Loucy (cell line): ENCODE data around the gene BACH2.

Experiments used
- H2AFZ ChIP-seq: fragments of 200-600 bp; sonication (generic); 2 replicates; pipeline ENCODE4 v1.6.0; 2016; ENCODE audit warnings: antibody characterized with exemption, mild to moderate bottlenecking, low read length, moderate library complexity
- H3F3A ChIP-seq: fragments of 200-600 bp; 2 replicates; pipeline ENCODE4 v1.6.0; 2016; ENCODE audit warnings: antibody characterized with exemption, low read depth, mild to moderate bottlenecking
- H3K27me3 ChIP-seq: fragments of 200-600 bp; sonication (generic); 2 replicates; pipeline ENCODE4 v1.6.1; 2014; ENCODE audit warnings: low read length, mild to moderate bottlenecking; ENCODE audit not compliant: insufficient read depth, poor library complexity, severe bottlenecking
- H3K36me3 ChIP-seq: fragments of 200-600 bp; sonication (generic); 2 replicates; pipeline ENCODE4 v1.6.1; 2016; ENCODE audit warnings: low read length; ENCODE audit not compliant: insufficient read depth
- H3K4me1 ChIP-seq: fragments of 200-600 bp; sonication (generic); 2 replicates; pipeline ENCODE4 v1.5.1; 2014; ENCODE audit warnings: low read length, mild to moderate bottlenecking; ENCODE audit not compliant: insufficient read depth, poor library complexity, severe bottlenecking
- H3K4me2 ChIP-seq: fragments of 200-600 bp; sonication (generic); 2 replicates; pipeline ENCODE4 v1.6.0; 2014; ENCODE audit warnings: antibody characterized with exemption, low read length, low read depth, mild to moderate bottlenecking; ENCODE audit not compliant: poor library complexity, severe bottlenecking
- H3K4me3 ChIP-seq: fragments of 200-600 bp; sonication (generic); 2 replicates; pipeline ENCODE4 v1.5.1; 2014; ENCODE audit warnings: low read length, mild to moderate bottlenecking, mixed read lengths; ENCODE audit not compliant: poor library complexity, severe bottlenecking
- H3K79me2 ChIP-seq: fragments of 200-600 bp; sonication (generic); 2 replicates; pipeline ENCODE4 v1.6.1; 2014; ENCODE audit warnings: low read length; ENCODE audit not compliant: insufficient read depth
- H3K9ac ChIP-seq: fragments of 200-600 bp; sonication (generic); 2 replicates; pipeline ENCODE4 v1.6.0; 2014; ENCODE audit warnings: mild to moderate bottlenecking, low read depth, low read length, moderate library complexity; ENCODE audit not compliant: poor library complexity, severe bottlenecking
- H3K9me2 ChIP-seq: fragments of 200-600 bp; sonication (generic); replicated peaks from 2 replicates; pipeline ENCODE4 v1.6.1; 2016; ENCODE audit warnings: low read depth, low read length, mixed read lengths
- H3K9me3 ChIP-seq: fragments of 200-600 bp; sonication (generic); 2 replicates; pipeline ENCODE4 v1.6.1; 2014; ENCODE audit warnings: mild to moderate bottlenecking, antibody characterized with exemption, low read length, low read depth; ENCODE audit not compliant: insufficient read depth
- H4K20me1 ChIP-seq: fragments of 200-600 bp; sonication (generic); 2 replicates; pipeline ENCODE4 v1.6.0; 2014; ENCODE audit warnings: antibody characterized with exemption, low read length, mild to moderate bottlenecking; ENCODE audit not compliant: insufficient read depth, poor library complexity, severe bottlenecking
- CTCF ChIP-seq: fragments of 200-600 bp; sonication (generic); conservative IDR thresholded peaks from 2 replicates; pipeline ENCODE4 v1.5.1; 2014; ENCODE audit warnings: mild to moderate bottlenecking, antibody characterized with exemption, low read length
- EZH2phosphoT487 ChIP-seq: fragments of 200-600 bp; IDR thresholded peaks from 2 replicates; pipeline ENCODE4 v1.6.1; 2018; ENCODE audit warnings: antibody characterized with exemption, mild to moderate bottlenecking, moderate library complexity, borderline replicate concordance

The BACH2 gene

DNA sequence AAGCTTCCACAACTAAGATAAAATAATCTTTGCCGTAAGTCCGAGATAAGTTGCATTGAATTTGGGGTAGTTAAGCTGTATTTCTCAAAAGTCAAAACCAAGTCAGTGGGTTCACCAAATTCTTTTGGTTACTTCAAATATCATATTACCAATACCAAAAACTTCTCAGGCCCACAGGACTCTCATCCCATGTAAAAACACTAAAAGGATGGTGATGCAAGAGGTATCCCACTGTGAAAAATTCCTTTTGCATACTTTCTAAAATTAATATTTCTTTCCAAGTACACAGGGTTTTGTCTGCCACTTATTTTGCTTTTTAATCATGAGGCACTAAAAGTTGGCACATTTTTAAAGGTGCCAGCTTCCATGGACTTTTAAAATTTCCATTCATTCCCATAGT lies 251.1 kb downstream of the BACH2 start:
- Histone ChIP-seq H3K27me3 (no peaks in the 10 kb centered on the region), H3K4me2 (peak overlapping the region; percentile 64), H3K36me3 (no peaks in the 10 kb centered on the region), H4K20me1 (no peaks in the 10 kb centered on the region), H3K9me2 (no peaks in the 10 kb centered on the region), H3K79me2 (0 out of 2 replicates have a peak, but pooled peaks cover 3% of the 10 kb centered on the region), H3F3A (no peaks in the 10 kb centered on the region), H2AFZ (no peak overlapping the region), H3K4me1 (peaks cover 52% of the 10 kb centered on the region), H3K9me3 (no peaks in the 10 kb centered on the region), H3K4me3 (peak overlapping the region; percentile 13), H3K9ac (no peak overlapping the region)
- TF ChIP-seq EZH2phosphoT487 (no peak), CTCF (no peak)

- no peaks in the 10 kb centered on the region for H4K20me1 ChIP-seq
- no peak for TF ChIP-seq EZH2phosphoT487
- no peak for TF ChIP-seq CTCF
- H3K36me3 ChIP-seq, result no peaks in the 10 kb centered on the region
- H3K27me3 ChIP-seq, result no peaks in the 10 kb centered on the region
- no peaks in the 10 kb centered on the region for H3K9me2 ChIP-seq
- H3K4me2 ChIP-seq, result peak overlapping the region; percentile 64
- H3K9me3 ChIP-seq, result no peaks in the 10 kb centered on the region
- peaks cover 52% of the 10 kb centered on the region for H3K4me1 ChIP-seq
- 0 out of 2 replicates have a peak, but pooled peaks cover 3% of the 10 kb centered on the region for H3K79me2 ChIP-seq
- H2AFZ ChIP-seq, result no peak overlapping the region
- no peaks in the 10 kb centered on the region for H3F3A ChIP-seq
- H3K4me3 ChIP-seq, result peak overlapping the region; percentile 34
- no peak overlapping the region for H3K9ac ChIP-seq
Observed at GRCh38 chr6:90044833-90045381, 251.7 kb downstream of the BACH2 start.

- Histone ChIP-seq H3K4me3 (peak overlapping the region; percentile 34), H2AFZ (no peak overlapping the region), H3K4me1 (peaks cover 51% of the 10 kb centered on the region), H3F3A (no peaks in the 10 kb centered on the region), H3K9ac (peak overlapping the region; percentile 13), H4K20me1 (no peaks in the 10 kb centered on the region), H3K79me2 (0 out of 2 replicates have a peak, but pooled peaks cover 3% of the 10 kb centered on the region), H3K36me3 (no peaks in the 10 kb centered on the region), H3K9me3 (no peaks in the 10 kb centered on the region), H3K27me3 (no peaks in the 10 kb centered on the region), H3K4me2 (peak overlapping the region; percentile 64), H3K9me2 (no peaks in the 10 kb centered on the region)
- TF ChIP-seq EZH2phosphoT487 (no peak), CTCF (no peak)
Observed at GRCh38 chr6:90044182-90044832, 252.3 kb downstream of the BACH2 start.
